HG03064 (cell line): ENCODE measurements around the gene IL23R.
A peak's percentile ranks its signal among the peaks of the same experiment; 100 is the strongest.

ENCODE experiments used
- ATAC-seq: cut with Tn5 transposase; IDR thresholded peaks from one replicate; pipeline ENCODE4 v1.9.1; 2021; ENCODE audit warnings: low read depth; ENCODE audit not compliant: unreplicated experiment

Gene IL23R

GRCh38 chr1:67148516-67149178, 17.6 kb upstream of the IL23R start:
- peak; percentile 28 for ATAC-seq

GRCh38 chr1:67149179-67149770, 17.0 kb upstream of the IL23R start:
- ATAC-seq, result peak; percentile 95

- no peak for ATAC-seq
Observed at GRCh38 chr1:67150931-67151330, 15.3 kb upstream of the IL23R start.

- no peak for ATAC-seq
Observed at GRCh38 chr1:67158401-67158800, 7.9 kb upstream of the IL23R start.

GRCh38 chr1:67159233-67159632, 7.0 kb upstream of the IL23R start:
- ATAC-seq, result no peak

GRCh38 chr1:67162954-67163353, 3.3 kb upstream of the IL23R start:
- no peak for ATAC-seq

- ATAC-seq, result no peak
Observed at GRCh38 chr1:67165468-67166041, 699 bp upstream of the IL23R start.

GRCh38 chr1:67169496-67169895, 3.2 kb downstream of the IL23R start:
- ATAC-seq, result peak; percentile 47

- no peak for ATAC-seq
Observed at GRCh38 chr1:67169932-67170331, 3.7 kb downstream of the IL23R start.

- no peak for ATAC-seq
Observed at GRCh38 chr1:67170751-67171573, 4.7 kb downstream of the IL23R start.

GRCh38 chr1:67171574-67171955, 5.3 kb downstream of the IL23R start:
- no peak for ATAC-seq

GRCh38 chr1:67171978-67172377, 5.7 kb downstream of the IL23R start:
- no peak for ATAC-seq

GRCh38 chr1:67173988-67174387, 7.7 kb downstream of the IL23R start:
- no peak for ATAC-seq

- ATAC-seq, result no peak
Observed at GRCh38 chr1:67174716-67175284, 8.5 kb downstream of the IL23R start.

- ATAC-seq, result no peak
Observed at GRCh38 chr1:67175530-67176087, 9.4 kb downstream of the IL23R start.

GRCh38 chr1:67184838-67185421, 18.7 kb downstream of the IL23R start:
- ATAC-seq, result no peak

- no peak for ATAC-seq
Observed at GRCh38 chr1:67188137-67188536, 21.9 kb downstream of the IL23R start.

- no peak for ATAC-seq
Observed at GRCh38 chr1:67189953-67190352, 23.7 kb downstream of the IL23R start.

- ATAC-seq, result no peak
Observed at GRCh38 chr1:67190410-67190809, 24.2 kb downstream of the IL23R start.

- ATAC-seq, result no peak
Observed at GRCh38 chr1:67190942-67191341, 24.7 kb downstream of the IL23R start.
